Measurements from ENCODE around the gene PTGDS.

PTGDS gene

DNA sequence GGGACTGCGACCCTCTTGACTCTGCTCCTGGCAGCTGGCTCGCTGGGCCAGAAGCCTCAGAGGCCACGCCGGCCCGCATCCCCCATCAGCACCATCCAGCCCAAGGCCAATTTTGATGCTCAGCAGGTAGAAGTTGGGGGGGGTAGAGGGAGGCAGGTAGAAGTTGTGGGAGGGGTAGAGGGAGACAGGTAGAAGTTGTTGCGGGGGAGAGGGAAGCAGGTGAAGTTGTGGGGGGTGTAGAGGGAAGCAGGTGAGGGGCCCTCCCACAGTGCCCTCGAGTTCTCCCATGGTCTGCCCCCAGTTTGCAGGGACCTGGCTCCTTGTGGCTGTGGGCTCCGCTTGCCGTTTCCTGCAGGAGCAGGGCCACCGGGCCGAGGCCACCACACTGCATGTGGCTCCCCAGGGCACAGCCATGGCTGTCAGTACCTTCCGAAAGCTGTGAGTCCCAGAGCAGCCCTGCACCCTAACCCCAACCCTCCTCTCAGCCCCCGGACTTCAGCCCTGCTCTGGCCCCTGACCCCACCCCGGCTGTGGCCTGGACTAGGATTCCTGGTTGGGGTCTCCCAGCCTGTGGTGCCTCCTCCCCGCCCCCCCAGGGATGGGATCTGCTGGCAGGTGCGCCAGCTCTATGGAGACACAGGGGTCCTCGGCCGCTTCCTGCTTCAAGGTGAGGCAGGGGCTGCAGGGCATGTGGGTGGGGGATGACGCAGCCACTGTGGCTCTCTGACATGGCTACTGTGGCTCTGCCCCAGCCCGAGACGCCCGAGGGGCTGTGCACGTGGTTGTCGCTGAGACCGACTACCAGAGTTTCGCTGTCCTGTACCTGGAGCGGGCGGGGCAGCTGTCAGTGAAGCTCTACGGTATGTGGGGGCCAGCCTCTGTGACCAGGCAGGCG is 31.7 kb upstream of the PTGDS start:
- FAIRE-seq (no peak), DNase-seq (ENCODE audit: extremely low spot score, insufficient read length, low read depth) (no peak)

DNA sequence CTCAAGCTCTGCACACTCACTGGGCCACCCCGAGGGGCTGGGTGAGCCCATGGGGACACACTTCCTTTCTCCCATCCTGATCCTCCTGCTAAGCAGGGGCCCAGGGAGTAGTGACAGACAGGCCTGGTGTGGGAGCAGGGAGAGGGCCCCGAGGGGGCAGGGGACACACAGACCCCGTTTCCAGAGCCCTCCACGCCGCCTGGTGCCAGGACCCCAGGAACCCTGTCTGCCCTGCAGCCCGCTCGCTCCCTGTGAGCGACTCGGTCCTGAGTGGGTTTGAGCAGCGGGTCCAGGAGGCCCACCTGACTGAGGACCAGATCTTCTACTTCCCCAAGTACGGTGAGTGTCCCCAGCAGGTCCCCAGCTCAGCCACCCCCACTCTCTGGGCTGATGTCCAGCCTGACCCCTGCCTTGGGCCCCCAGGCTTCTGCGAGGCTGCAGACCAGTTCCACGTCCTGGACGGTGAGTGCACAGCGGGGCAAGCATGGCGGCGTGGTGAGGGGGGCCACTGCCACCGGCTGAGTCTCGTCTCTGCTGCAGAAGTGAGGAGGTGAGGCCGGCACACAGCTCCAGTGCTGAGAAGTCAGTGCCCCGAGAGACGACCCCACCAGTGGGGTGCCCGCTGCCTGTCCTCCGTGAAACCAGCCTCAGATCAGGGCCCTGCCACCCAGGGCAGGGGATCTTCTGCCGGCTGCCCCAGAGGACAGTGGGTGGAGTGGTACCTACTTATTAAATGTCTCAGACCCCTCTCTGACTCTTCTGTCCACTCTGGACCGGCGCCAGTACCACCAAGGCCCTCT is 30.9 kb upstream of the PTGDS start:
- FAIRE-seq (no peak), DNase-seq (ENCODE audit: extremely low spot score, insufficient read length, low read depth) (no peak)

DNA sequence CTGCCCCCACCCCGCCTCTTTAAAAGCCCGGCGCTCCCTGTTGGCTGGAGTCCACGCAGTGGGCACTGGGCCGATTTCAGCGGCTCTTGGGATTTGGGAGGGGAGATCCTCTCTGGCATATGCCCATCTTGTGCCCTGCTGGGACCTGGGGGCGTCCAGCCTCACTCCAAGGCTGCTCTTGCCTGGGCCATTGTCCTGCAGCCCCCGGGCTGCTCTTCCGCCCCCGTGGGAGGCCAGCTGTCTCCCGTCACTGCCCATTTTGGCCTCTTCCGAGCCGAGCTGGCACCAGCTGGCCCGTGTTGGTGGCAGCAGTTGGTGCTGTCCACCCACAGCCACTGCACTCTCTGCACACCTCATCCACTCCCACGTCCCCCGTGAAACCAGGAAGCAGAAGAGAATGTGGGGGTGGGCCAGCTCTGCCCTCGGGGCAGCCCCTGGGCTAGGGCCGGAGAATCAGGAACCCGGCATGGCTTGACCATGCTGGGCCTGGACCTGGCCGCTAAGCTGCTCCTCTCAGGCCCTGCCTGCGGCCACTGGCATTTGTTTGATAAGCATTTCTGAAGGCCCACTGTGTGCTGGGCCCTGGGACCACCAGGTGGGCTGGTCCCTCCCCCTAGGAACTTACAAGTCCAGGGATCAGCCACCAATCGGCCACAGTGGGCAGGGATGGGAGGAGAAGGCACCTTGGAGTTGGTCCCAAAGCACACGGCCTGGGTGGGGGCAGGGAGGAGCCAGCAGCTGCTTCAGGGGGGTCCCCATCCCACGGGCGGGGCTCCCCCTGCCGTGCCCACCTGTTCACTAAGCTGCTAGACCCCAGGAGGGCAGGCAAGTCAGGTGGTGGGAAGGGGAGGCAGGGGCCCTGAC is 30.0 kb upstream of the PTGDS start:
- FAIRE-seq (no peak), DNase-seq (ENCODE audit: extremely low spot score, insufficient read length, low read depth) (no peak)

DNA sequence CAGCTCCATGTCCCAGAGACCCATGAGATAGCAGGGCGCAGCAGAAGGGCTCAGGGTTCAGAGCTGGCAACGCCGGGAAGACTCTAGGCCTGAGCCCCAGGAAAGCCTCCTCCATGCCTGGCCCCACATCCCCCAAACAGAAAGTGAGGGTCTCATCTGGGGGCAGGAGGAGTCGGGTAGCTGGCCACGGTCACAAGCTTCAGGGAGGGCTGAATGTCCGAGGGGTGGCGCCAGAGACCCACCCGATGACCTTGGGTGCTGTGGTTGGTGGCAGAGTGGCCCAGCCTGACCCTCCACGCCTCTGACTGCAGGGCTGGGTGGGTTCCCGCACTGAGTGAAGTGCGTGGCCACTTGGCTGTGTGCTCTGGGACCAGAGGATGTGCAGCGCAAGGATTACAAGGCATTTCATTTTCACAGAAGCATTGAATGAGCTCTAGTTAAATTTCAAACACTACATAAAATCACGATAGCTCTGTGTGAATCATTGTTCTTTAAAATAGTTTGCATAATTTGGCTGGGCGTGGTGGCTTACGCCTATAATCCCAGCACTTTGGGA is 29.3 kb upstream of the PTGDS start:
- FAIRE-seq (peak; percentile 12), DNase-seq (ENCODE audit: extremely low spot score, insufficient read length, low read depth) (no peak)

DNA sequence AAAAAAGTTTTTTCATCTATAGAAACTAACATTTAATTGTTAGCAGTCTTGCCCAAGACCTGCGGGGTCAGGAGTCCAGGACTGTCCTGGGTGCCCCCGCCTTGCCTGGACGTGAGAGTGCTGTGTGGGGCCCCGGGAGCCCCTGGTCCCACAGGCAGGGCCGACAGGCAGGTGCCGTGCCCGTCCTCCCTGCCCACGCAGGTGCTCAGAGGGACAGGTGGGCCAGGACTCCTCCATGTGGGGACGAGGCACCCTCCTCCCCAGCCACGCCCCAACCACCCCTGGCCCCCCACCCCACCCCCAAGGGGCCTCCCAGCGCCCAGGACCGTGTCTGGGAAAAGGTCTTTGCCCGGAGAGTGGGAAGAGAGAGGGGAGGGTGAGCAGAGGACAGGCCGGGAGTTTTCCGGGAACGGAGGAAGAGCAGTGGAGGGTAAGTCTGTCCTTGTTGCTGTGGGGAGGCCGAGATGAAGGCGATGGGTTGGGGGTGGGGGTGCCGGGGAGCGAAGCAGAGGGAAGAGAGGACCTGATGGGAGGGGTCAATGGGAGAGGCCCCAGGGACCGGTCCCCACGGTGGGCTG is 28.0 kb upstream of the PTGDS start:
- DNase-seq (ENCODE audit: extremely low spot score, insufficient read length, low read depth), result no peak
- no peak for FAIRE-seq

DNA sequence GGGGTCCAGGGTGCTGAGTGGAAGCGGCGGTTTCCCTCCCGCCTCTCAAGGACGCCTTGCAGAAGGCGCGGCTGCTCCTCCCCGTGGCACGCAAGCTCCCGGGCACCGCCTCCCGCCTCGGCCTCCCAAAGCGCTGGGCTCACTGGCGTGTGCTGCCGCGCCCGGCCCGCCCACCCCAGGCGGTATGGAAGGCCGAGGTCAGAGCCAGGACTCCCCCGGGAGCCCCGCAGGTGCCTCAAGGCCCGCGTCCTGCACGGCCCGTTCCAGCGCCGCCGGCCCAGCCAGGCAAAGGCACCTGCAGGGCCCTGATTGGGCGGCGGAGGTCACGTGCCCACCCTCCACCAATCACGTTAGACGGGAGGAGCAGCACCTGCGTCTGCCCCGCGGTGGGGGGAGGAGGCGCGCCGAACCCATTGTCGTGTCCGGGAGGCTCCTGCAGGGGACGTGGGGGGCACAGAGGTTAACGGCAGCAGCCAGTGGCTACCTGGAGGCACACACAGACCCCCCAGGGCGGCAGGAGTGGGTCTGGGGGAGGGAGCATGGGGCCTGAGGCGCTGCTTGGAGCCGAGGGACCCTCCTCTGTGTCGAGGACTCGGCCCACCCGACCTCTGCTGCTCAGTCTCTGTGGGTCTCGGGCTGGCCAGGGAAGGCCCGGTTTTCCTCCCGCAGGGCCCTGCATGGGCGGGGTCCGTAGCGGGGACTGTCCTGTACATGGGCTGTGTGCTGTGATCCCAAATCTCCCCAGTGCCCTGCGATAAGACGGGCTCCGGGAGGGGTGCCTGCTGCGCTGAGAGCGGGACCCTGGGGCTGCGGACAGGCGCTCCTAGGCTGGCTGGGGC is 27.3 kb upstream of the PTGDS start:
- FAIRE-seq, result peak; percentile 91
- DNase-seq (ENCODE audit: extremely low spot score, insufficient read length, low read depth), result peak; percentile 100

DNA sequence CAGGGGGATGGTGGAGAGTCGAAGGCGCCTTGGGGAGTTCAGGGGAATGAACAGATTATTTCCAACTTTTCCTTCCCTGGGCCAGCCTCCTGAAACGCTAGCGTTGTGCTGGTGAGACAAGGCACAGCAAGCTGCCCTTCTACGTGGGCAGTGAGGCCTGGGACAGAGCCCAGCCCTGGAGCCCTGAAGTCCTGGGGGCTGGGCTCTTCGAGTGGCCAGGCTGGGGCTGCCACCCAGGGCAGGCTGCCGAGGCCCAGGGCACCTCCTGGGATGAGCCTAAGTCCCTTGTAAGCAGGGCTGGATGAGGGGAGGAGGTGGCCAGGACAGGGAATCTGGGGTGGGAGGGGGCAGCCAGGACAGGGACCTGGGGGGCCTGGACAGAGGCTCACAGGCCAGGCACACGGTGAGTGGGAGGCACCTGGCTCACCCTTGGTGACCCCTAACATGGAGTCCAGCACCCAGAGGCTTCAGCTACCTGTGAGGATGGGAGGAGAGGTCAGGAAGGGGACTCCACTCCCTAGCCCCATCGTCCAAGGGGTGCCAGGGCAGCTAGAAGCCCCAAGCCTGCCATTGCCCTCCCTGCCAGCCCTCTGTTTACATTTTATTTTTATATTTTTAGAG is 26.5 kb upstream of the PTGDS start:
- FAIRE-seq, result no peak
- no peak for DNase-seq (ENCODE audit: extremely low spot score, insufficient read length, low read depth)

DNA sequence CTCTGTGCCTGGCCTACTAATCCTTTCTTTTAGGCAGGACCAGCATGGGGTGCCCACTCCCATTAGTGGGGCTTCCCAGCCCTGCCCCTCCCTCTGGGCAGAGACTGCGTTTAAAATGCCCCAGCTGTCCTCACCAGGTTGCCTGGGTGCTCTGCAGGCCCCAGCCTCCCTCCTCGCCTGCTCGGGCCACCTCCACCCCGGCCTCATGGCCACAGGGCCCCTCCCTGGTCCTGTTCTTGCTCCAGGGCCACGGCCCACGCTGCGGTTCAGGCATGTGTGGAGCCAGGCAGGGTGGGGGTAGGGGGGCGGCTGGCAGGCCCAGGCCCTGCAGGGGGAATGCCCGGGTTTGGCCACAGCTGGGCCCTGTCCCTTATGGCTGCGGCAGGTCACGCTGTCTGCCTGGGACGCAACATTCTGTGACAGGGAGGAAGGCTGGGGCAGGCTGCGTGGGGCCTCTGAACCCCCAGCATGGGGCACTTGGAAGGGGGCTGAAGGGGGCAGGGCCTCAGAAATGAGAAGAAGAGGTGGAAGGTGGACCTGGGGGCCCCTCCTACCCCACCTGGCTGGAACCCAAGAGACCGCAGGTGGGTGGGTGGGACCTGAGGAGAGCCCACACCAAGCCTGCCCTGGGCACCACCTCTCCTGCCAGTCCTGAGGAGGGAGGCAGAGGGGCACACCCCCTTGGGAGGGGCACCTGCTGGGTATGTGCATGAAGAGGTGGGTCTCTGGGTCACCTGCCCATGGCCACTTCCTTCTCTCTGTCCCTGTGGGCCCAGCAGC is 25.6 kb upstream of the PTGDS start, which contains the start of gene LCN12:
LCN12 (plus strand) TSS at position 733 of the 780 bp plus-strand sequence. CDS start 55 bp downstream, outside the sequence.
- DNase-seq (ENCODE audit: extremely low spot score, insufficient read length, low read depth), result no peak
- FAIRE-seq, result no peak

DNA sequence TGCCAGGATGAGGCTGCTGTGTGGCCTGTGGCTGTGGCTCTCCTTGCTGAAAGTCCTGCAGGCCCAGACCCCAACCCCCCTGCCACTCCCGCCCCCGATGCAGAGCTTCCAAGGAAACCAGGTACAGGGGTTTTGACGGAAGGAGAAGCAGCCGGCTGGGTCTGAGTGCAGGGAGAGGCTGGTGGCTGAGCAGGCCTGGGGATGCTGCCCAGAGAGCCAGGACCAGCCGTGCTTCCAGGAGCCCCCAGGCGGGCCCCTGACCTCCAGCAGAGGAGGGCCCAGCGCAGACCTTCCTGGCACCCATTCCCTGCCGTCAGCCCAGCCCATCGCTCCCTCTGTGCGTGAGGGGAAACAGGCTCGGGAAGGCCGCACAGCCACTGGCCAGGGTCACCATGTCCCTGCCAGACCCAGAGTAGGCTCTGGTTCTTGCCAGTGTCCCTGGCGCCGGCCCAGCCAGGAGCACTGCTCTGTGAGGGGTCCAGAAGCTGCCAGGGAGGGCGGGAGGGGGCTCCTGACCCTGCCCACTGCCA is 24.9 kb upstream of the PTGDS start:
- DNase-seq (ENCODE audit: extremely low spot score, insufficient read length, low read depth) (no peak), FAIRE-seq (no peak)

DNA sequence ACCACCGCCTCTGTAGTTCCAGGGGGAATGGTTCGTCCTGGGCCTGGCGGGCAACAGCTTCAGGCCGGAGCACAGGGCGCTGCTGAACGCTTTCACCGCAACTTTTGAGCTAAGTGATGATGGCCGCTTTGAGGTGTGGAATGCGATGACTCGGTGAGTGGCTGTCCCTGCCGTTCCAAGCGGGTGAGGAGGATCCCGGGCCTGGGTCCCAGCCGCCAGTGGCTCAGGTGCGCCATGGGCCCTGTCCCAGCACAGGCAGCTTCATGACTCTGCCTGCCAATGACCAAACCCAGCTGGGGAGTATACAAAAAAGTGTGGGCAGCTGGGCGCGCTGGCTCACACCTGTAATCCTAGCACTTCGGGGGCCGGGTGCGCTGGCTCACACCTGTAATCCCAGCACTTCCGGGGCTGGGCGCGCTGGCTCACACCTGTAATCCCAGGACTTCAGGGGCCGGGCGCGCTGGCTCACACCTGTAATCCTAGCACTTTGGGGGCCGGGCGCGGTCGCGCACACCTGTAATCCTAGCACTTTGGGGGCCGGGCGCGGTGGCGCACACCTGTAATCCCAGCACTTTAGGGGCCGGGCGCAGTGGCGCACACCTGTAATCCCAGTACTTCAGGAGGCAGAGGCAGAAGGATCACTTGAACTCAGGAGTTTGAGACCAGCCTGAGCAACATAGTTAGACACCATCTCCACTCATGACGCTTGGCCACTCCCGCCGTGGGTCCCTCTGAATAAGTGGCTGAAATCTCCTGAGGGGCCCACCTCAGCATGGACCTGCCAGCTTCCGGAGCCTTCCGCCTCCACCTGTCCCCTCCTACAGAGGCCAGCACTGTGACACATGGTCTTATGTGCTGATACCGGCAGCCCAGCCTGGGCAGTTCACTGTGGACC is 24.2 kb upstream of the PTGDS start:
- FAIRE-seq (no peak), DNase-seq (ENCODE audit: extremely low spot score, insufficient read length, low read depth) (no peak)

DNA sequence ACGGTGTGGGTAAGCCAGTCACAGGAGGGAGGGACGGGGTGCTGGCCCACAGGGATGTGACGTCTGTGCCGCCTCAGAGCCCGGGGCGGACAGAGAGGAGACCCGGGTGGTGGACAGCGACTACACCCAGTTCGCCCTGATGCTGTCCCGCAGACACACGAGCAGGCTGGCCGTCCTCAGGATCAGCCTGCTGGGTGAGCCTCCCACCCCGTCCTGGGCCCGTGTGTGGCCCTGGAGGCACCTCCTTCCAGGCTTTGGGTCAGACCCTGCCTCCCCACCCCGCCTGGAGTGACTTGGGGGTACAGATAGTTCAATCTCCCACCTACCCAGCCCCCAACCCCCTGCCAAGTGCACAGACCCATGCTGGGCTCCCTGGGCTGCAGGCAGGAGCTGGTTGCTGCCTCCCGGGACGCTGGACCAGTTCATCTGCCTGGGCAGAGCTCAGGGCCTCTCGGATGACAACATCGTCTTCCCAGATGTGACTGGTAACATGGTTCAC is 23.5 kb upstream of the PTGDS start:
- no peak for FAIRE-seq
- DNase-seq (ENCODE audit: extremely low spot score, insufficient read length, low read depth), result no peak

DNA sequence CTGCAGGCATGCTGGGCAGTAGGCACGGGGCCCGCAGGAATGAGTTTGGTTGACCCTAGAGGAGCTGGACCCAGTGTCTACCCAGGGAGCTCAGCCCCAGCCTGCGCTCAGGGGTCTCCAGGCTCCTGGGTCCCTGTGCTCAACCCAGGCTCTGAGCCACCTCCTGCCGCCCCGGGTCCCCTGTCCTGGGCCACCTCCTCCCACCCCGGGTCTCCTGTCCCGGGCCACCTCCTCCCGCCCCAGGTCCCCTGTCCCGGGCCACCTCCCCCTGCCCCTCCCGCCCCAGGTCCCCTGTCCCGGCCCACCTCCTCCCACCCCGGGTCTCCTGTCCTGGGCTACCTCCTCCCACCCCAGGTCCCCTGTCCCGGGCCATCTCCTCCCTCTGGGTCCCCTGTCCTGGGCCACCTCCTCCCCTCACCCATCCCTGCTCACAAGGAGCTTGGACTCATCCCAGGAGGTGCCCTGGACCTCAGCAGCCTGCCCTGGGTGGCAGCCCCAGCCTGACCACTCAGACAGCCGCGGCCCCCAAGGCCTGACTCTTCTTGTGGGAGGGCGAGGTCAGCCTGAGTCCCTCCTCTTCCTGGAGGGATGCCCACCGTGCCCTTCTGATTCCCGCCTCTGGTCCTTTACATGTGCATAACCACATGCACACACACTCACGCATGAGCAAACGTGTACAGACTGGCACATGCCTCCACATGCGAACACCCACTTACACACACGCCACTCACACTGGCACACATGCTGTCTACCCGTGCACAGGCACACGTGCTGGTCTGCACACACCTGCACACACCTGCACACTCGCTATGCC is 22.8 kb upstream of the PTGDS start:
- DNase-seq (ENCODE audit: extremely low spot score, insufficient read length, low read depth) (no peak), FAIRE-seq (no peak)

DNA sequence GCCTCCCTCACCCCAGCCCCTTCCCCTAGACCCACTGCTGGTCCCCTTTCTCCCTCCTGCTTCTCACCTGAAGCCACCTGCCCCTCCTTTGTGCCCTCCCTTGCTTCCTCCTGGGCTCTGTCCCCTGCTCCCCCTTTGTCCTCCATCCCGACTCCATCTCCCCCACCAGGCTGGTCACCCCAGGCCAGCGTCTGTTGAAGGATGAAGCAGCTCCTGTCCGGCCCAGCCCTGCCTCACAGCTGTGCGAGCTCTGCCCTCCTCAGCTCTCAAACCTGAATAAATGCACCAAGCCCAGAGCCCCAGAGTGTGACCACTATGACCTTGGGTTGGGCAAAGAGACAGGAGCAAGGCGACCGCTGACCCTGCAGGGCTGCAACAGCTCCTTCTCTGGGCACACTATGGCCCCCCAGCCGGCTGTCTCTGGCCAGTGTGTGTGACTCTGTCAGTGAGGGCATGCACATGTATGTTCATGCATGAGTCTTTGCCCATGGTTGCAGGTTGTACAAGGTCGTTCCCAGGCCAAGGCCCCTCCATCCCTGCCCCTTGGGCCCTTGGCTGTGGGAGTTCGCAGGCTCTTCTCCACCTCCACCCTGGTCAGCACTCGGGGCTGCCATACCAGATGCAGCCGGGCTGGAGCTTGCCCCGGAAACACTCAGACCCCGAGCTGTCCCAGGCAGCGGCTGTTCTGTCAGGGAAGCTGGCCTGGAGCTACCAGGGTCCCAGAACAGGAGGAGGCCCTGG is 21.9 kb upstream of the PTGDS start:
- no peak for FAIRE-seq
- DNase-seq (ENCODE audit: extremely low spot score, insufficient read length, low read depth), result no peak

DNA sequence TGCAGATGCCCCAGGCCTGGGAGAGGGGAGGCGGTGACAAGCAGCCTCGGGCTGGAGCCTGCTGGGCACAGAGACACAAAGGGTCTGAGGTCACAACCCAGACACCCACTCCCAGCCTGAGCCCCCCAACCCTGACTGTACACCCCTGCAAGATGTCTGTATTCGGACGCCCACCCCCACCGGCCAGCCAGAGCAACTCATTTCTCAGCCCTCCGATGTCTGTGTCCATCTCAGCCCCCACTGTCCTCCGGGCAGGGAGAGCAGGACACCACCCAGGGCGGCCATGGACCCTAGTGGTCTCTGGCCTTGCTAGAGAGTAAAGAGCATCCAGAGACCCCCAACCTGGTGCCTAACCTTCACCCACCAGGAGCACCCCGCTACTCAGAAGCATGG is 21.4 kb upstream of the PTGDS start:
- FAIRE-seq (no peak), DNase-seq (ENCODE audit: extremely low spot score, insufficient read length, low read depth) (no peak)

DNA sequence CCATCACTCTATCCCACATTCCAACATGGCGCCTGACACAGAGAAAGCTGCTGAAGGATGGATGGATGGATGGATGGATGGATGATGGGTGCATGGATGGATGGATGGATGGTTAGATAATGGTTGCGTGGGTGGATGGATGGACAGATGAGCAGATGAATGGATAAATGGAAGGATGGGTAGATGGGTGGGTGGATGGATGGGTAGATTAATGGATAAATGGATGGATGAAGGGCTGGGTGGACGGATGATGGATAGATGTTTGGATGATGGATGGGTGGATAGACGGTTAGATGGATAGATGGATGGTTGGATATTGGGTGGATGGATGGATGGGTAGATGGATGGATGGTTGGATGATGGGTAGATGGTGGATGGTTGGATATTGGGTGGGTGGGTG is 20.7 kb upstream of the PTGDS start:
- no peak for FAIRE-seq
- no peak for DNase-seq (ENCODE audit: extremely low spot score, insufficient read length, low read depth)
